Testis (tissue), 3 donors: ENCODE data around the gene JAKMIP3. TPM values are rescaled to one million over a fixed set of nuclear protein-coding genes. Genes with fewer than 3 reads are reported as not detected.
"Not testable (repeated sequence)": the region's sequence is repeated elsewhere in the genome, so short reads cannot be mapped to it uniquely, and the experiment has no call there.

ENCODE experiments used
- DNase-seq: peaks from one replicate; pipeline ENCODE4 v3.0.0-alpha.2; 2019
- H3K27ac ChIP-seq, 2 donors: fragments of 200-600 bp; sonication (generic); one replicate each; pipeline ENCODE4 v1.5.1; 2019
- H3K27me3 ChIP-seq: fragments of 200-600 bp; sonication (generic); one replicate; pipeline ENCODE4 v1.5.1; 2019
- H3K36me3 ChIP-seq: fragments of 200-600 bp; sonication (generic); one replicate; pipeline ENCODE4 v1.5.1; 2017; ENCODE audit warnings: low read depth; ENCODE audit errors: missing control alignments
- H3K4me1 ChIP-seq: fragments of 200-600 bp; sonication (generic); one replicate; pipeline ENCODE4 v1.5.1; 2019
- H3K4me3 ChIP-seq, 2 donors: fragments of 200-600 bp; sonication (generic); one replicate each; pipeline ENCODE4 v1.5.1; 2017 to 2019
- H3K9me3 ChIP-seq: fragments of 200-600 bp; sonication (generic); one replicate; pipeline ENCODE4 v1.5.1; 2017
- POLR2A ChIP-seq: fragments of 450-650 bp; IDR thresholded peaks from one replicate; pipeline ENCODE4 v1.6.1; 2017; ENCODE audit warnings: antibody characterized with exemption, mild to moderate bottlenecking, moderate library complexity
- WGBS, 2 donors: methylation state at CpG; one replicate each; pipeline ENCODE4 v1.1.5; 2018; 5-methylcytosine and 5-hydroxymethylcytosine counted together
- intact Hi-C: fragments of 100-400 bp; cut with DNase I; formaldehyde crosslinking; loops from one replicate; pipeline ENCODE4 v1.15.1; 2023; ENCODE audit warnings: low total_unique reads
- polyA plus RNA-seq: library from polyadenylated mRNA; stranded (reverse); fragments of 350-450 nt; fragmentation: Illumina TruSeq; extraction: RNeasy Lipid Tissue Mini Kit (QIAGEN cat#74804); gene quantifications from one replicate; pipeline ENCODE4 v1.2.3, GENCODE V29; 2014; ENCODE audit warnings: low read depth, low replicate concordance; ENCODE audit not compliant: insufficient read depth
- total RNA-seq, 2 donors: library from RNA; depleted of rRNA; stranded (reverse); fragments of >200 nt; gene quantifications; one replicate each; pipeline ENCODE4 v1.2.3, GENCODE V29; 2016
- TF ChIP-seq, protein P1 (sequence below), 3 experiments: fragments of 450-650 bp in 2 of 3; fragments of 200-600 bp in 1 of 3; sonication (generic) in 1 of 3; IDR thresholded peaks; one replicate each; pipeline ENCODE4 v1.5.1; 2016 to 2019; ENCODE audit warnings: antibody characterized with exemption in 3 of 3, mild to moderate bottlenecking in 2 of 3, moderate library complexity in 1 of 3

JAKMIP3 gene
- total and polyA plus RNA-seq, 3 donors from 2014 or later, result 1.3 to 4.6 (median 3.3) TPM

DNA sequence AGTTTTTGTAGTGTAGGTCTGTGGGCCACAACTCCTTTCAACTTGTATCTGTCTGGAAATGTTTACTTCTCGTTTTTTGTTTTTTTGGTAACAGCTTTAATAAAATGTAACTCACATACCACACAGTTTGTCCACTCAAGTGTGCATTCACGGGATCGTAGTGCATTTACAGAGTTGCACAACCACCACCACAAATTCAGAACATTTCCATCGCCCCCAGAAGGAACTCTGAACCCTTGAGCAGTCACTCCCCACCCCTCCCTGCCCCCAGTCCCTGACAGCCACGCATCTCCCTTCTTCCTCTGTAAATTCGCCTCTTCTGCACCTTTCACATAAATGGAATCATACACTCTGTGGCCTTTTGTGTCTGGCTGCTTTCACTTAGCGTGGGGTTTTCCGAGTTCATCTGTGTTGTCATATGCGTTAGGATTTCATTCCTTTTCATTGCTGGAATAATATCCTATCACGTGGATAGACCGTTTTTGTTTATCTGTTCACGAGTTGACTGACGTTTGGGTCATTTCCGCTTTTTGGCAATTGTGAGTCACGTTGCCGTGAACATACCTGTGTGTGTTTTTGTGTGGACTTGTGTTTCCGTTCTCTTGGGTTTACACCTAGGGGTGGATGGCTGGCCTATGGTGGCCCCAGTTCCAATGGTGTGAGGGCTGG lies 10.3 kb downstream of the JAKMIP3 start:
- TF ChIP-seq, protein P1, sequence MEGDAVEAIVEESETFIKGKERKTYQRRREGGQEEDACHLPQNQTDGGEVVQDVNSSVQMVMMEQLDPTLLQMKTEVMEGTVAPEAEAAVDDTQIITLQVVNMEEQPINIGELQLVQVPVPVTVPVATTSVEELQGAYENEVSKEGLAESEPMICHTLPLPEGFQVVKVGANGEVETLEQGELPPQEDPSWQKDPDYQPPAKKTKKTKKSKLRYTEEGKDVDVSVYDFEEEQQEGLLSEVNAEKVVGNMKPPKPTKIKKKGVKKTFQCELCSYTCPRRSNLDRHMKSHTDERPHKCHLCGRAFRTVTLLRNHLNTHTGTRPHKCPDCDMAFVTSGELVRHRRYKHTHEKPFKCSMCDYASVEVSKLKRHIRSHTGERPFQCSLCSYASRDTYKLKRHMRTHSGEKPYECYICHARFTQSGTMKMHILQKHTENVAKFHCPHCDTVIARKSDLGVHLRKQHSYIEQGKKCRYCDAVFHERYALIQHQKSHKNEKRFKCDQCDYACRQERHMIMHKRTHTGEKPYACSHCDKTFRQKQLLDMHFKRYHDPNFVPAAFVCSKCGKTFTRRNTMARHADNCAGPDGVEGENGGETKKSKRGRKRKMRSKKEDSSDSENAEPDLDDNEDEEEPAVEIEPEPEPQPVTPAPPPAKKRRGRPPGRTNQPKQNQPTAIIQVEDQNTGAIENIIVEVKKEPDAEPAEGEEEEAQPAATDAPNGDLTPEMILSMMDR (IDR thresholded peaks at IDR 0.05), result no peak
- TF ChIP-seq POLR2A, result no peak
- intact Hi-C loops, result no loop called here
- Histone ChIP-seq H3K27ac (no peak overlapping the region), H3K4me1 (no peaks in the 10 kb centered on the region), H3K27me3 (no peaks in the 10 kb centered on the region), H3K4me3 (no peak overlapping the region), H3K9me3 (no peaks in the 10 kb centered on the region), H3K36me3 (no peaks in the 10 kb centered on the region)
- WGBS, 2 donors, result 82 to 91% methylated on average over 17 of the region's 17 CpGs
- no peak for DNase-seq

- no peak for TF ChIP-seq POLR2A
- TF ChIP-seq, protein P1 (IDR thresholded peaks at IDR 0.05), result no peak
- Histone ChIP-seq H3K9me3 (no peaks in the 10 kb centered on the region), H3K27ac (no peak overlapping the region), H3K4me3 (no peak overlapping the region), H3K4me1 (no peaks in the 10 kb centered on the region), H3K36me3 (no peaks in the 10 kb centered on the region), H3K27me3 (no peaks in the 10 kb centered on the region)
- intact Hi-C loops, result no loop called here
- 96 to 97% methylated on average over 6 to 19 of the region's 19 CpGs for WGBS, 2 donors
- no peak for DNase-seq
Measured at GRCh38 chr10:132076578-132077081, 10.9 kb downstream of the JAKMIP3 start.

- 86 to 93% methylated on average over 4 to 9 of the region's 9 CpGs for WGBS, 2 donors
- intact Hi-C loops, result no loop called here
- Histone ChIP-seq H3K4me1 (no peaks in the 10 kb centered on the region), H3K27ac (no peak overlapping the region), H3K36me3 (no peaks in the 10 kb centered on the region), H3K4me3 (no peak overlapping the region), H3K27me3 (no peaks in the 10 kb centered on the region), H3K9me3 (no peaks in the 10 kb centered on the region)
- TF ChIP-seq, protein P1 (IDR thresholded peaks at IDR 0.05), result no peak
- no peak for TF ChIP-seq POLR2A
- DNase-seq, result no peak
Measured at GRCh38 chr10:132077091-132077490, 11.3 kb downstream of the JAKMIP3 start.

DNA sequence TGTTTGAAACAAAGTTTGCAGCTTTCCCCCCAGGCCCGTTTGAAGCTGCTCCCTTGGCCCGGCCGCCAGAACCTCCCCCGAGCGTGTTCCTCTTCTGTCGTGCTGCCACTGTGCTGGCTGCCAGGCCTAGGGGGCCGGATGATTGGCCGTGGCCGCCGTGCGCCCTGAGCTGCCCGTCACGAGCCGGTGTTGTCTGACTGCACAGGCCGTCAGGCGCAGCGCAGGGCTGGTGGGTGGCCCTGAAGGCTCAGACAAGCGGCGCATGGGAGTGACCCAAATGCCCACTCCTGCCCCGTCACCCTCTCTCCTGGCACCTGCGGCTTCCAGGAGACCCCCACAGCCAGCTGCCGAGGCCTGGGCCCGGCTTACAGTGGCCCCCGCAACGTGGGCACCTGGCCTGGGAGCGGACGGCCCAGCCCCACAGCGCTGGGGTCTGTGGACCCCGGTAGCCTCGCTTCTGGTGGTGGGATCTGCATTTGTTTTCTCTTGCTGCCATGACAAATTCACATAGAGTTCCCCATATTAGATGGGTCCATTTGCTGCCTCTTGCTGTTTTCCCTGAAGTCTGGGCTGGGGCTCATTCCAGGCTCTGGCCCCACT lies 13.1 kb downstream of the JAKMIP3 start:
- no peaks in the 10 kb centered on the region for H3K4me1 ChIP-seq
- intact Hi-C loops, result no loop called here
- H3K9me3 ChIP-seq, result no peaks in the 10 kb centered on the region
- no peak for TF ChIP-seq POLR2A
- TF ChIP-seq, protein P1 (IDR thresholded peaks at IDR 0.05), result no peak
- H3K27ac ChIP-seq, result no peak overlapping the region
- no peaks in the 10 kb centered on the region for H3K36me3 ChIP-seq
- WGBS, 2 donors, result 49 to 56% methylated on average over 15 to 30 of the region's 30 CpGs
- no peaks in the 10 kb centered on the region for H3K27me3 ChIP-seq
- H3K4me3 ChIP-seq, result peak overlapping the region in 1 of 2 donors; percentile 27
- DNase-seq, result no peak

GRCh38 chr10:132084384-132084783 lies 18.6 kb downstream of the JAKMIP3 start:
- WGBS, 2 donors, result 88 to 90% methylated on average over 2 of the region's 2 CpGs
- H3K4me1 ChIP-seq, intact Hi-C loops, H3K27ac ChIP-seq, DNase-seq, H3K9me3 ChIP-seq, H3K4me3 ChIP-seq, H3K27me3 ChIP-seq, H3K36me3 ChIP-seq: not testable (repeated sequence)

- H3K9me3 ChIP-seq, H3K27ac ChIP-seq, H3K4me1 ChIP-seq, H3K36me3 ChIP-seq, intact Hi-C loops, DNase-seq, H3K4me3 ChIP-seq, H3K27me3 ChIP-seq: not testable (repeated sequence)
- 91 to 95% methylated on average over 10 of the region's 10 CpGs for WGBS, 2 donors
Measured at GRCh38 chr10:132093236-132093635, 27.5 kb downstream of the JAKMIP3 start.
